Keratinocyte (primary cell): Measurements from ENCODE around the gene CASZ1.

Experiments used
- CTCF ChIP-seq, 3 experiments: IDR thresholded peaks in 1 of 3; conservative IDR thresholded peaks in 1 of 3; optimal IDR thresholded peaks in 1 of 3; 2 replicates in 2 of 3; 3 replicates in 1 of 3; pipeline versions ENCODE3 to v1.5.1; 2011; ENCODE audit warnings: low read length in 3 of 3, mild to moderate bottlenecking in 3 of 3, moderate library complexity in 2 of 3, control low read depth in 1 of 3, inconsistent platforms in 1 of 3; ENCODE audit not compliant: insufficient read depth in 2 of 3; ENCODE audit errors: extremely low read depth in 1 of 3
- EZH2 ChIP-seq: IDR thresholded peaks from one replicate; pipeline ENCODE4 v1.6.1; 2012; ENCODE audit warnings: inconsistent platforms, mild to moderate bottlenecking, low read length, moderate library complexity

- TF ChIP-seq CTCF (optimal IDR thresholded peaks at IDR 0.05 in 1 of 3, IDR thresholded peaks at IDR 0.05 in 1 of 3, conservative IDR thresholded peaks at IDR 0.05 in 1 of 3; ENCODE audit: extremely low read depth in 1 of 3, insufficient read depth in 2 of 3, low read length in 3 of 3) (no peak), EZH2 (no peak)
These were observed 126.3 kb downstream of the CASZ1 start for GRCh38 chr1:10670190-10670589.
